SK-N-SH (cell line): ENCODE data around the gene MAMDC2.

ENCODE experiments used
- CTCF ChIP-seq: fragments of 200-600 bp; sonication (generic); IDR thresholded peaks from 2 replicates; pipeline ENCODE4 v1.6.1; 2017; ENCODE audit warnings: antibody characterized with exemption, mild to moderate bottlenecking, moderate library complexity
- EP300 ChIP-seq, 2 experiments: IDR thresholded peaks; 2 replicates each; pipeline versions ENCODE4 v1.4.0 to v1.6.1; 2012; ENCODE audit warnings: borderline replicate concordance in 1 of 2, low read depth in 1 of 2, low read length in 1 of 2
- EZH2phosphoT487 ChIP-seq: fragments of 200-600 bp; sonication (generic); IDR thresholded peaks from 2 replicates; pipeline ENCODE4 v1.6.1; 2017; ENCODE audit warnings: low read depth, mixed run types, mild to moderate bottlenecking, antibody characterized with exemption, moderate library complexity, borderline replicate concordance
- MXI1 ChIP-seq: IDR thresholded peaks from 2 replicates; pipeline ENCODE4 v1.6.1; 2012; ENCODE audit warnings: mild to moderate bottlenecking, low read depth, low read length, improper control_type of control experiment
- RFX5 ChIP-seq: IDR thresholded peaks from 2 replicates; pipeline ENCODE4 v1.6.1; 2012; ENCODE audit warnings: mild to moderate bottlenecking, improper control_type of control experiment, low read length
- SIN3A ChIP-seq: IDR thresholded peaks from 2 replicates; pipeline ENCODE4 v1.6.1; 2012; ENCODE audit warnings: low read depth, mild to moderate bottlenecking, low read length, moderate library complexity, borderline replicate concordance
- SMC3 ChIP-seq: IDR thresholded peaks from 2 replicates; pipeline ENCODE4 v1.6.1; 2012; ENCODE audit warnings: low read depth, low read length, improper control_type of control experiment
- USF1 ChIP-seq: IDR thresholded peaks from 2 replicates; pipeline ENCODE4 v1.4.0; 2012; ENCODE audit warnings: low read depth, borderline replicate concordance
- YY1 ChIP-seq: IDR thresholded peaks from 2 replicates; pipeline ENCODE4 v1.4.0; 2012; ENCODE audit warnings: low read depth, mild to moderate bottlenecking
- TF ChIP-seq, protein P1 (sequence below): fragments of 150-350 bp; IDR thresholded peaks from 2 replicates; pipeline ENCODE4 v1.6.1; 2017; ENCODE audit warnings: antibody characterized with exemption, low read length, low read depth, borderline replicate concordance

DNA sequence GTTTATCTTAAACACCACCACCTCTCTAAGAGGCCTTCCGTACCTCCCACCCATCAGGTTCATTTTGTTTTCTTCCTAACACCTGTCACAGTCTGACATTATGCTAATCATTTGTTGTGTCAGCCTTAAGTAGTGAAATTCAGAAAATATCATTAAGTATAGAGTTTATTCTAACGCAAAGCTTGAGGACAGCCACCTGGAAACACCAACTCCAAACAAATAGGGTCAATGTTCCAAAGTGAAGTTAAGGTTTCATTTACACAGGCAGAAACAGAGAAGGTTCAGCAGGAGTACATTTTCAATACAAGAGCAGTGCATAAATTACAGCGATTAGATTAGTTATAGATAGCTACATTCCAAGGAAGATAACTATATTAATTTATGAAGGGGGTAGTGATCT is 213.9 kb downstream of the MAMDC2 start:
- TF ChIP-seq CTCF (no peak), YY1 (no peak), USF1 (no peak), EZH2phosphoT487 (no peak), SIN3A (no peak), MXI1 (no peak), RFX5 (no peak), SMC3 (no peak), EP300 (IDR thresholded peaks at IDR 0.05; ENCODE audit: borderline replicate concordance in 1 of 2, low read depth in 1 of 2, low read length in 1 of 2) (no peak)
- TF ChIP-seq, protein P1, sequence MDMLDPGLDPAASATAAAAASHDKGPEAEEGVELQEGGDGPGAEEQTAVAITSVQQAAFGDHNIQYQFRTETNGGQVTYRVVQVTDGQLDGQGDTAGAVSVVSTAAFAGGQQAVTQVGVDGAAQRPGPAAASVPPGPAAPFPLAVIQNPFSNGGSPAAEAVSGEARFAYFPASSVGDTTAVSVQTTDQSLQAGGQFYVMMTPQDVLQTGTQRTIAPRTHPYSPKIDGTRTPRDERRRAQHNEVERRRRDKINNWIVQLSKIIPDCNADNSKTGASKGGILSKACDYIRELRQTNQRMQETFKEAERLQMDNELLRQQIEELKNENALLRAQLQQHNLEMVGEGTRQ, result no peak
